HepG2 (cell line): ENCODE measurements around the gene LIFR. TPM values are rescaled to one million over a fixed set of nuclear protein-coding genes. Genes with fewer than 3 reads are reported as not detected.

Experiments
- ATAC-seq: fragments of 200-7000 bp; cut with Tn5 transposase; 3 replicates; pipeline ENCODE4 v1.9.1; 2020; ENCODE audit warnings: mild to moderate bottlenecking, moderate library complexity
- BruUV-seq: library from RNA; stranded (reverse); fragments of 400-500 nt; replicated peaks from 2 replicates; lab custom pipeline; 2021; lab: Mats Ljungman, UMichigan
- CTCF ChIA-PET: fragments of 300-600 bp; formaldehyde crosslinking; extraction: SDS; loops from one replicate; lab custom pipeline; 2021; ENCODE audit warnings: low total read pairs, inconsistent platforms, low intra/inter-chr PET ratio; lab: Yijun Ruan, JAX
- POLR2A ChIA-PET: fragments of 350-600 bp; sonication (Branson Sonifier 250); formaldehyde crosslinking; loops from one replicate; lab custom pipeline; 2020; ENCODE audit warnings: antibody characterized with exemption, inconsistent platforms; lab: Yijun Ruan, JAX
- DNase-seq: peaks from one replicate; pipeline ENCODE4 v3.0.0-alpha.2; 2015; ENCODE audit warnings: low spot score
- FAIRE-seq: peaks from 3 replicates; lab custom pipeline; 2011; peaks lifted over from hg19 to GRCh38; lab: Jason Lieb, UNC
- H2AFZ ChIP-seq: one replicate; pipeline ENCODE4 v1.6.1; 2011; ENCODE audit warnings: low read length, inconsistent platforms
- H3K27ac ChIP-seq: fragments of 300-600 bp; 3 replicates; pipeline ENCODE4 v1.8.0; 2011; ENCODE audit warnings: mixed run types, mild to moderate bottlenecking, mixed read lengths, low read length, inconsistent platforms; ENCODE audit not compliant: insufficient read depth; ENCODE audit errors: extremely low read length
- H3K27me3 ChIP-seq, 2 experiments: fragments of 200-600 bp in 1 of 2; 2 replicates in 1 of 2; 3 replicates in 1 of 2; pipeline versions ENCODE4 v1.6.0 to v1.8.0; 2011; ENCODE audit warnings: low read length in 2 of 2, mild to moderate bottlenecking in 2 of 2, moderate library complexity in 2 of 2, inconsistent platforms in 1 of 2; ENCODE audit not compliant: insufficient read depth in 2 of 2, control insufficient read depth in 1 of 2
- H3K36me3 ChIP-seq, 2 experiments: fragments of 200-600 bp in 1 of 2; replicated peaks in 1 of 2; 2 replicates in 1 of 2; 3 replicates in 1 of 2; pipeline versions ENCODE4 v1.5.1 to v1.8.0; 2011; ENCODE audit warnings: low read length in 2 of 2, inconsistent platforms in 1 of 2; ENCODE audit not compliant: insufficient read depth in 2 of 2, control insufficient read depth in 1 of 2
- H3K4me1 ChIP-seq: 2 replicates; pipeline ENCODE4 v1.5.1; 2012; ENCODE audit warnings: low read length, inconsistent platforms; ENCODE audit not compliant: insufficient read depth
- H3K4me2 ChIP-seq: 2 replicates; pipeline ENCODE4 v1.6.0; 2011; ENCODE audit warnings: low read depth, low read length, inconsistent platforms
- H3K4me3 ChIP-seq, 3 experiments: fragments of 200-600 bp in 1 of 3; sonication (generic), shearing (Covaris generic) in 1 of 3; replicated peaks in 1 of 3; 2 replicates each; pipeline ENCODE4 v1.5.1; 2011 to 2016; ENCODE audit warnings: low read length in 3 of 3, inconsistent platforms in 2 of 3, low read depth in 2 of 3, mild to moderate bottlenecking in 2 of 3, control low read depth in 1 of 3, mixed read lengths in 1 of 3; ENCODE audit not compliant: insufficient read depth in 1 of 3
- H3K79me2 ChIP-seq: one replicate; pipeline ENCODE4 v1.6.1; 2011; ENCODE audit warnings: low read length, inconsistent platforms; ENCODE audit not compliant: insufficient read depth
- H3K9ac ChIP-seq: 2 replicates; pipeline ENCODE4 v1.6.0; 2011; ENCODE audit warnings: mild to moderate bottlenecking, low read depth, low read length, inconsistent platforms; ENCODE audit not compliant: insufficient read depth
- H3K9me3 ChIP-seq: 2 replicates; pipeline ENCODE4 v1.5.1; 2012; ENCODE audit warnings: mild to moderate bottlenecking, low read length
- H4K20me1 ChIP-seq: 2 replicates; pipeline ENCODE4 v1.6.0; 2011; ENCODE audit warnings: inconsistent platforms, mild to moderate bottlenecking, low read length, moderate library complexity; ENCODE audit not compliant: insufficient read depth
- FOXK2 ChIP-seq: fragments of 450-650 bp; IDR thresholded peaks from 2 replicates; pipeline ENCODE4 v1.6.1; 2016
- JUND ChIP-seq: sonication (generic); formaldehyde crosslinking; IDR thresholded peaks from 2 replicates; pipeline ENCODE4 v1.8.0; 2022; ENCODE audit warnings: mild to moderate bottlenecking, missing genetic modification reagents
- ZNF460 ChIP-seq: sonication (generic); formaldehyde crosslinking; IDR thresholded peaks from 2 replicates; pipeline ENCODE4 v1.5.1; 2020; ENCODE audit warnings: missing genetic modification reagents, mild to moderate bottlenecking, borderline replicate concordance
- ZNF768 ChIP-seq: sonication (generic); formaldehyde crosslinking; IDR thresholded peaks from 2 replicates; pipeline ENCODE4 v1.4.0; 2020; ENCODE audit warnings: missing genetic modification reagents
- WGBS: methylation state at CpG from one replicate; pipeline ENCODE4 v1.1.6; 2017; ENCODE audit warnings: low lambda C conversion rate; 5-methylcytosine and 5-hydroxymethylcytosine counted together
- in situ Hi-C: cut with HindIII; loops from 2 replicates; pipeline ENCODE4 v1.10.0; 2017; ENCODE audit warnings: low pct_unique_long_range_greater_than_20kb; ENCODE audit not compliant: extremely low pct_ligation_motif_present
- intact Hi-C: fragments of 100-400 bp; cut with micrococcal nuclease; formaldehyde crosslinking; loops from one replicate; pipeline ENCODE4 v1.10.0; 2022; ENCODE audit not compliant: unreplicated experiment
- polyA plus RNA-seq, 8 experiments: library from polyadenylated mRNA; depleted of rRNA in 3 of 8; stranded (reverse) in 7 of 8; unstranded in 1 of 8; fragments of >200 nt; fragmentation: Illumina TruSeq in 4 of 8; extraction: Trizol in 4 of 8; gene quantifications; 2 replicates each; pipeline versions ENCODE4 v1.2.1 to v1.2.3, GENCODE V29; 2011 to 2016; ENCODE audit warnings: low read depth in 4 of 8, missing spikeins in 1 of 8, mixed read lengths in 1 of 8; ENCODE audit not compliant: insufficient read depth in 1 of 8
- total RNA-seq, 5 experiments: library from RNA; depleted of rRNA; stranded (reverse); fragments of >200 nt; fragmentation: Illumina TruSeq; extraction: Trizol; gene quantifications; 2 replicates each; pipeline ENCODE4 v1.2.3, GENCODE V29; 2016; ENCODE audit warnings: low read depth in 1 of 5
- TF ChIP-seq, protein P1 (sequence below): sonication (generic); formaldehyde crosslinking; IDR thresholded peaks from 2 replicates; pipeline ENCODE4 v1.8.0; 2022; ENCODE audit warnings: low read depth, missing genetic modification reagents
- TF ChIP-seq, protein P2 (sequence below): sonication (generic); formaldehyde crosslinking; IDR thresholded peaks from 2 replicates; pipeline ENCODE4 v1.4.0; 2020; ENCODE audit warnings: missing genetic modification reagents, borderline replicate concordance

LIFR gene
- total and polyA plus RNA-seq, 2 of the 13 experiments (the other 11 are each of a cell fraction or from before 2014, with no cell fraction given): 6.3 to 25.2 TPM

- Histone ChIP-seq H3K79me2 (peaks cover 89% of the 10 kb centered on the region), H4K20me1 (no peaks in the 10 kb centered on the region), H3K4me2 (no peak overlapping the region), H3K4me1 (peaks cover 84% of the 10 kb centered on the region), H3K9me3 (no peaks in the 10 kb centered on the region), H3K36me3 (no peaks in the 10 kb centered on the region), H3K4me3 (no peak overlapping the region), H3K27ac (no peak overlapping the region), H3K27me3 (no peaks in the 10 kb centered on the region), H3K9ac (no peak overlapping the region), H2AFZ (no peak overlapping the region)
- ChIA-PET POLR2A (no interaction called here), CTCF (no interaction called here)
- FAIRE-seq (no peak), DNase-seq (no peak), ATAC-seq (no peak)
- no TSS peak for BruUV-seq
- TF ChIP-seq FOXK2 (no peak), JUND (no peak), ZNF768 (no peak), ZNF460 (CRISPR knock-in tag) (no peak)
- TF ChIP-seq, protein P1, sequence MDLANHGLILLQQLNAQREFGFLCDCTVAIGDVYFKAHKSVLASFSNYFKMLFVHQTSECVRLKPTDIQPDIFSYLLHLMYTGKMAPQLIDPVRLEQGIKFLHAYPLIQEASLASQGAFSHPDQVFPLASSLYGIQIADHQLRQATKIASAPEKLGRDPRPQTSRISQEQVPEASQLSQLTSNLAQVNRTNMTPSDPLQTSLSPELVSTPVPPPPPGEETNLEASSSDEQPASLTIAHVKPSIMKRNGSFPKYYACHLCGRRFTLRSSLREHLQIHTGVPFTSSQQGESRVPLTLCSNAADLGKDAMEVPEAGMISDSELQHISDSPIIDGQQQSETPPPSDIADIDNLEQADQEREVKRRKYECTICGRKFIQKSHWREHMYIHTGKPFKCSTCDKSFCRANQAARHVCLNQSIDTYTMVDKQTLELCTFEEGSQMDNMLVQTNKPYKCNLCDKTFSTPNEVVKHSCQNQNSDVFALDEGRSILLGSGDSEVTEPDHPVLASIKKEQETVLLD: no peak
- TF ChIP-seq, protein P2, sequence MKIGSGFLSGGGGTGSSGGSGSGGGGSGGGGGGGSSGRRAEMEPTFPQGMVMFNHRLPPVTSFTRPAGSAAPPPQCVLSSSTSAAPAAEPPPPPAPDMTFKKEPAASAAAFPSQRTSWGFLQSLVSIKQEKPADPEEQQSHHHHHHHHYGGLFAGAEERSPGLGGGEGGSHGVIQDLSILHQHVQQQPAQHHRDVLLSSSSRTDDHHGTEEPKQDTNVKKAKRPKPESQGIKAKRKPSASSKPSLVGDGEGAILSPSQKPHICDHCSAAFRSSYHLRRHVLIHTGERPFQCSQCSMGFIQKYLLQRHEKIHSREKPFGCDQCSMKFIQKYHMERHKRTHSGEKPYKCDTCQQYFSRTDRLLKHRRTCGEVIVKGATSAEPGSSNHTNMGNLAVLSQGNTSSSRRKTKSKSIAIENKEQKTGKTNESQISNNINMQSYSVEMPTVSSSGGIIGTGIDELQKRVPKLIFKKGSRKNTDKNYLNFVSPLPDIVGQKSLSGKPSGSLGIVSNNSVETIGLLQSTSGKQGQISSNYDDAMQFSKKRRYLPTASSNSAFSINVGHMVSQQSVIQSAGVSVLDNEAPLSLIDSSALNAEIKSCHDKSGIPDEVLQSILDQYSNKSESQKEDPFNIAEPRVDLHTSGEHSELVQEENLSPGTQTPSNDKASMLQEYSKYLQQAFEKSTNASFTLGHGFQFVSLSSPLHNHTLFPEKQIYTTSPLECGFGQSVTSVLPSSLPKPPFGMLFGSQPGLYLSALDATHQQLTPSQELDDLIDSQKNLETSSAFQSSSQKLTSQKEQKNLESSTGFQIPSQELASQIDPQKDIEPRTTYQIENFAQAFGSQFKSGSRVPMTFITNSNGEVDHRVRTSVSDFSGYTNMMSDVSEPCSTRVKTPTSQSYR (CRISPR knock-in tag): no peak
- in situ Hi-C loops (no loop called here), intact Hi-C loops (loop anchor here (10.0 kb wide), 1 partner anchor 304 kb away; the partner anchor contains the start of gene OSMR)
- WGBS: 78% methylated on average over 2 of the region's 2 CpGs
Measured at GRCh38 chr5:38541174-38541725, 15.2 kb downstream of the LIFR start.
